Neural cell (in vitro differentiated cells): ENCODE measurements around the gene ARFGEF3.

Experiments
- CTCF ChIP-seq: fragments of 450-650 bp; IDR thresholded peaks from 2 replicates; pipeline ENCODE4 v1.5.1; 2014; ENCODE audit warnings: antibody characterized with exemption, mild to moderate bottlenecking, moderate library complexity; ENCODE audit not compliant: poor library complexity, severe bottlenecking
- EZH2 ChIP-seq: fragments of 200-600, 300-800 bp; shearing (Covaris generic), sonication (generic); IDR thresholded peaks from 2 replicates; pipeline ENCODE4 v1.6.1; 2014; ENCODE audit warnings: antibody characterized with exemption, low read length, borderline replicate concordance, mild to moderate bottlenecking; ENCODE audit not compliant: insufficient read depth, poor library complexity, severe bottlenecking
- MXI1 ChIP-seq: fragments of 450-650 bp; conservative IDR thresholded peaks from 2 replicates; pipeline ENCODE4 v1.6.1; 2014; ENCODE audit warnings: antibody characterized with exemption, mild to moderate bottlenecking; ENCODE audit not compliant: poor library complexity, severe bottlenecking
- POLR2AphosphoS5 ChIP-seq: IDR thresholded peaks from 2 replicates; pipeline ENCODE4 v1.6.1; 2012
- RAD21 ChIP-seq: fragments of 450-650 bp; conservative IDR thresholded peaks from 2 replicates; pipeline ENCODE4 v1.6.1; 2014; ENCODE audit warnings: antibody characterized with exemption, mild to moderate bottlenecking, moderate library complexity
- REST ChIP-seq: IDR thresholded peaks from 2 replicates; pipeline ENCODE4 v1.6.1; 2012; ENCODE audit warnings: borderline replicate concordance
- SMC3 ChIP-seq: fragments of 450-650 bp; conservative IDR thresholded peaks from 2 replicates; pipeline ENCODE4 v1.6.1; 2014; ENCODE audit warnings: antibody characterized with exemption, mild to moderate bottlenecking, moderate library complexity; ENCODE audit not compliant: poor library complexity
- TAF1 ChIP-seq: IDR thresholded peaks from 2 replicates; pipeline ENCODE4 v1.6.1; 2012; ENCODE audit warnings: low read depth

GRCh38 chr6:138374815-138375214 is 213.1 kb downstream of the ARFGEF3 start:
- TF ChIP-seq POLR2AphosphoS5 (no peak), CTCF (no peak), RAD21 (no peak), MXI1 (no peak), EZH2 (no peak), TAF1 (no peak), SMC3 (no peak), REST (no peak)
